ENCODE results near the gene CABYR. TPM values are rescaled to one million over a fixed set of nuclear protein-coding genes. Genes with fewer than 3 reads are reported as not detected.

CABYR gene
- total RNA-seq, 1 experiment from 2014 or later: 29.4 TPM

- POLR2A ChIA-PET: interaction anchor here (0.5 to 1.3 kb wide), 13 partner anchors 11 to 1376 kb away, joined by 3 to 16 read pairs (median 4); no protein-coding TSS in a partner anchor
Observed at GRCh38 chr18:24138409-24138788, 463 bp upstream of the CABYR start.

GRCh38 chr18:24140697-24141096, 1.8 kb downstream of the CABYR start:
- Histone ChIP-seq H3K27me3 (ENCODE audit: control insufficient read depth, insufficient read depth, low read length) (no peaks in the 10 kb centered on the region), H3K4me3 (ENCODE audit: low read depth in 2 of 2, low read length in 2 of 2) (no peak overlapping the region), H3K27ac (ENCODE audit: low read length) (no peak overlapping the region), H3K4me1 (ENCODE audit: control insufficient read depth, insufficient read depth, low read length) (no peaks in the 10 kb centered on the region; the same call in 1 of the 2 replicates), H3K9me3 (ENCODE audit: control insufficient read depth, insufficient read depth, low read depth, low read length) (no peaks in the 10 kb centered on the region), H3K36me3 (ENCODE audit: control insufficient read depth, insufficient read depth, low read length) (peaks cover 2% of the 10 kb centered on the region; the same call in 1 of the 2 replicates)
- TF ChIP-seq SIN3A (IDR thresholded peaks at IDR 0.05; ENCODE audit: borderline replicate concordance, insufficient read depth, low read depth, low read length) (no peak), CTCF (IDR thresholded peaks at IDR 0.05) (no peak)
- no peak for DNase-seq (ENCODE audit: low read depth, low spot score)
- ChIA-PET POLR2A (interaction anchor here (0.6 kb wide), 1 partner anchor 10 kb away, joined by 3 read pairs; no protein-coding TSS in a partner anchor), CTCF (no interaction called here)
- in situ Hi-C loops (cut with HindIII; ENCODE audit: low pct_unique_long_range_greater_than_20kb, low sequenced_read_pairs): no loop called here
- no peak for ATAC-seq
- intact Hi-C loops (cut with micrococcal nuclease; ENCODE audit: unreplicated experiment): no loop called here
- BruUV-seq (replicated peaks): no TSS peak

More at GRCh38 chr18:24138409-24138788, 463 bp upstream of the CABYR start:
- TF ChIP-seq SIN3A (IDR thresholded peaks at IDR 0.05; ENCODE audit: borderline replicate concordance, insufficient read depth, low read depth, low read length) (no peak), TCF7L2 (IDR thresholded peaks at IDR 0.05; ENCODE audit: low read depth, low read length) (no peak), CTCF (IDR thresholded peaks at IDR 0.05) (no peak), POLR2AphosphoS5 (IDR thresholded peaks at IDR 0.05; ENCODE audit: low read depth, low read length) (no peak), REST (IDR thresholded peaks at IDR 0.05; ENCODE audit: insufficient read depth in 1 of 2, low read depth in 2 of 2, low read length in 1 of 2) (no peak)
- CTCF ChIA-PET: interaction anchor here (0.6 to 0.7 kb wide), 2 partner anchors 120 to 288 kb away, joined by 4 to 18 read pairs; no protein-coding TSS in a partner anchor
- Histone ChIP-seq H3K27ac (ENCODE audit: low read length) (peak overlapping the region; percentile 92), H3K36me3 (ENCODE audit: control insufficient read depth, insufficient read depth, low read length) (peaks cover 2% of the 10 kb centered on the region; the same call in 1 of the 2 replicates), H3K27me3 (ENCODE audit: control insufficient read depth, insufficient read depth, low read length) (no peaks in the 10 kb centered on the region), H3K4me3 (ENCODE audit: low read depth in 2 of 2, low read length in 2 of 2) (peak overlapping the region; percentile 75 to 77), H3K9me3 (ENCODE audit: control insufficient read depth, insufficient read depth, low read depth, low read length) (no peaks in the 10 kb centered on the region), H3K4me1 (ENCODE audit: control insufficient read depth, insufficient read depth, low read length) (no peaks in the 10 kb centered on the region; the same call in 1 of the 2 replicates)
- in situ Hi-C loops (cut with HindIII; ENCODE audit: low pct_unique_long_range_greater_than_20kb, low sequenced_read_pairs) (no loop called here), intact Hi-C loops (cut with micrococcal nuclease; ENCODE audit: unreplicated experiment) (no loop called here)
- BruUV-seq (replicated peaks): no TSS peak
- ATAC-seq (peak; percentile 49), DNase-seq (ENCODE audit: low read depth, low spot score) (no peak)

All from Panc1 (cell line).